GM23338 (cell line): ENCODE measurements around the gene RAB11A. TPM values are rescaled to one million over a fixed set of nuclear protein-coding genes. Genes with fewer than 3 reads are reported as not detected.

Experiments
- ATAC-seq: fragments of 200-7000 bp; cut with Tn5 transposase; 3 replicates; pipeline ENCODE4 v1.9.1; 2020
- DNase-seq: peaks from one replicate; pipeline ENCODE4 v3.0.0-alpha.2; 2015; ENCODE audit warnings: low spot score
- H2AFZ ChIP-seq: fragments of 200-600 bp; sonication (generic); 2 replicates; pipeline ENCODE4 v1.8.0; 2016; ENCODE audit warnings: antibody characterized with exemption, mild to moderate bottlenecking, moderate library complexity
- H3F3A ChIP-seq: fragments of 200-600 bp; sonication (generic); replicated peaks from 2 replicates; pipeline ENCODE4 v1.8.0; 2017; ENCODE audit warnings: antibody characterized with exemption, mixed run types, low read depth
- H3K27ac ChIP-seq: fragments of 200-600 bp; sonication (generic); 2 replicates; pipeline ENCODE4 v1.6.1; 2016; ENCODE audit warnings: low read depth
- H3K27me3 ChIP-seq: fragments of 200-600 bp; sonication (generic); 2 replicates; pipeline ENCODE4 v1.8.0; 2016; ENCODE audit warnings: mild to moderate bottlenecking, mixed run types, moderate library complexity; ENCODE audit not compliant: insufficient read depth
- H3K36me3 ChIP-seq: fragments of 200-600 bp; sonication (generic); 2 replicates; pipeline ENCODE4 v1.8.0; 2016; ENCODE audit warnings: mild to moderate bottlenecking; ENCODE audit not compliant: insufficient read depth
- H3K4me1 ChIP-seq: fragments of 200-600 bp; sonication (generic); 2 replicates; pipeline ENCODE4 v1.8.0; 2016; ENCODE audit warnings: mild to moderate bottlenecking, moderate library complexity; ENCODE audit not compliant: insufficient read depth
- H3K4me2 ChIP-seq: fragments of 200-600 bp; sonication (generic); 2 replicates; pipeline ENCODE4 v1.7.1; 2017; ENCODE audit warnings: mixed run types
- H3K4me3 ChIP-seq: fragments of 200-600 bp; sonication (generic); 2 replicates; pipeline ENCODE4 v1.6.1; 2016; ENCODE audit warnings: mixed run types
- H3K79me2 ChIP-seq: fragments of 200-600 bp; sonication (generic); replicated peaks from 2 replicates; pipeline ENCODE4 v1.8.0; 2017; ENCODE audit warnings: mild to moderate bottlenecking; ENCODE audit not compliant: insufficient read depth
- H3K9me2 ChIP-seq: fragments of 200-600 bp; sonication (generic); 2 replicates; pipeline ENCODE4 v1.8.0; 2017; ENCODE audit not compliant: insufficient read depth
- H4K20me1 ChIP-seq: fragments of 200-600 bp; sonication (generic); replicated peaks from 2 replicates; pipeline ENCODE4 v1.8.0; 2017; ENCODE audit warnings: mild to moderate bottlenecking; ENCODE audit not compliant: insufficient read depth
- H3K27ac Mint-ChIP-seq: 2 replicates; pipeline ENCODE4 v1.8.0; 2020; ENCODE audit warnings: inconsistent platforms, mild to moderate bottlenecking, moderate library complexity, mixed read lengths
- H3K27me3 Mint-ChIP-seq: 3 replicates; pipeline ENCODE4 v1.8.0; 2022; ENCODE audit warnings: low read depth, mild to moderate bottlenecking, moderate library complexity, mixed read lengths, inconsistent platforms; ENCODE audit not compliant: insufficient read depth, poor library complexity
- H3K36me3 Mint-ChIP-seq: 3 replicates; pipeline ENCODE4 v1.8.0; 2021; ENCODE audit warnings: low read depth, mild to moderate bottlenecking, inconsistent platforms, moderate library complexity, mixed read lengths
- H3K4me1 Mint-ChIP-seq: 3 replicates; pipeline ENCODE4 v1.8.0; 2020; ENCODE audit warnings: mild to moderate bottlenecking, inconsistent platforms, mixed read lengths
- H3K4me3 Mint-ChIP-seq: 3 replicates; pipeline ENCODE4 v1.8.0; 2021; ENCODE audit warnings: moderate library complexity, mild to moderate bottlenecking, inconsistent platforms, mixed read lengths
- H3K9me3 Mint-ChIP-seq: 3 replicates; pipeline ENCODE4 v1.8.0; 2020; ENCODE audit warnings: moderate library complexity, mild to moderate bottlenecking, inconsistent platforms, mixed read lengths
- CREB1 ChIP-seq: fragments of 250-450 bp; sonication (Bioruptor Pico); IDR thresholded peaks from 2 replicates; pipeline ENCODE4 v1.5.0; 2020; ENCODE audit warnings: low read depth, mild to moderate bottlenecking, moderate library complexity
- CTCF ChIP-seq, 2 experiments: fragments of 200-600 bp in 1 of 2; sonication (generic) in 1 of 2; conservative IDR thresholded peaks; 2 replicates each; pipeline versions ENCODE4 v1.5.1 to v1.6.1; 2016 to 2017; ENCODE audit warnings: antibody characterized with exemption in 2 of 2, low read depth in 2 of 2, mild to moderate bottlenecking in 2 of 2, moderate library complexity in 1 of 2
- ETS1 ChIP-seq: IDR thresholded peaks from 2 replicates; pipeline ENCODE4 v1.6.1; 2016; ENCODE audit warnings: antibody characterized with exemption
- EZH2phosphoT487 ChIP-seq: fragments of 200-600 bp; sonication (generic); IDR thresholded peaks from one replicate; pipeline ENCODE4 v1.8.1; 2018; ENCODE audit warnings: antibody characterized with exemption; ENCODE audit not compliant: unreplicated experiment
- NANOG ChIP-seq: IDR thresholded peaks from 2 replicates; pipeline ENCODE4 v1.6.1; 2016; ENCODE audit warnings: antibody characterized with exemption, borderline replicate concordance
- REST ChIP-seq: IDR thresholded peaks from one replicate; pipeline ENCODE4 v1.6.1; 2018; ENCODE audit warnings: antibody characterized with exemption; ENCODE audit not compliant: unreplicated experiment
- STAT1 ChIP-seq: IDR thresholded peaks from one replicate; pipeline ENCODE4 v1.6.1; 2016; ENCODE audit warnings: antibody characterized with exemption; ENCODE audit not compliant: unreplicated experiment
- polyA plus RNA-seq: library from polyadenylated mRNA; unstranded; fragments of >200 nt; fragmentation: Nextera tagmentation; extraction: Ambion mirVana; gene quantifications from 2 replicates; pipeline ENCODE4 v1.2.1, GENCODE V29; 2016
- total RNA-seq: library from RNA; depleted of rRNA; stranded (reverse); fragments of >200 nt; shearing (Covaris generic); gene quantifications from 2 replicates; pipeline ENCODE4 v1.2.3, GENCODE V29; 2014

RAB11A gene
- total and polyA plus RNA-seq, 2 experiments from 2014 or later: 251 to 369 TPM

- H3K4me3 Mint-ChIP-seq: no peak overlapping the region
- H3K36me3 ChIP-seq: no peaks in the 10 kb centered on the region
- peaks cover 2% of the 10 kb centered on the region; the same call in 1 of the 3 replicates for H3K9me3 Mint-ChIP-seq
- H3K27me3 Mint-ChIP-seq: peaks cover 7% of the 10 kb centered on the region
- H3K27ac Mint-ChIP-seq: peak overlapping the region; percentile 14; the same call in 1 of the 2 replicates
- H2AFZ ChIP-seq: peak overlapping the region; percentile 73
- H3K4me2 ChIP-seq: peak overlapping the region; percentile 11; the same call in 1 of the 2 replicates
- peaks cover 18% of the 10 kb centered on the region for H3K4me1 ChIP-seq
- no peaks in the 10 kb centered on the region for H3K27me3 ChIP-seq
- peak; percentile 63 for DNase-seq
- no peaks in the 10 kb centered on the region for H3K79me2 ChIP-seq
- H3K4me3 ChIP-seq: no peak overlapping the region
- no peaks in the 10 kb centered on the region for H3K36me3 Mint-ChIP-seq
- H3K27ac ChIP-seq: no peak overlapping the region
- peaks cover 25% of the 10 kb centered on the region for H3K4me1 Mint-ChIP-seq
- no peaks in the 10 kb centered on the region for H4K20me1 ChIP-seq
- TF ChIP-seq REST (no peak), CTCF (conservative IDR thresholded peaks at IDR 0.05; ENCODE audit: low read depth in 2 of 2) (no peak), CREB1 (CRISPR knock-in tag) (no peak)
- H3K9me2 ChIP-seq: no peaks in the 10 kb centered on the region
- peak; percentile 32 for ATAC-seq
- H3F3A ChIP-seq: no peaks in the 10 kb centered on the region; the same call in 1 of the 2 replicates
These were observed 42.2 kb upstream of the RAB11A start for GRCh38 chr15:65827065-65827464.

- H3K27me3 Mint-ChIP-seq: peaks cover 10% of the 10 kb centered on the region
- no peak overlapping the region for H3K27ac ChIP-seq
- ATAC-seq (no peak), DNase-seq (no peak)
- peaks cover 2% of the 10 kb centered on the region; the same call in 1 of the 3 replicates for H3K9me3 Mint-ChIP-seq
- H3K36me3 Mint-ChIP-seq: no peaks in the 10 kb centered on the region
- H3K4me3 ChIP-seq: no peak overlapping the region
- no peak overlapping the region for H3K4me2 ChIP-seq
- H4K20me1 ChIP-seq: no peaks in the 10 kb centered on the region
- no peaks in the 10 kb centered on the region for H3K79me2 ChIP-seq
- no peaks in the 10 kb centered on the region; the same call in 1 of the 2 replicates for H3F3A ChIP-seq
- H2AFZ ChIP-seq: no peak overlapping the region
- no peaks in the 10 kb centered on the region for H3K9me2 ChIP-seq
- no peaks in the 10 kb centered on the region for H3K36me3 ChIP-seq
- no peaks in the 10 kb centered on the region for H3K27me3 ChIP-seq
- H3K4me3 Mint-ChIP-seq: no peak overlapping the region
- no peak overlapping the region for H3K27ac Mint-ChIP-seq
- H3K4me1 Mint-ChIP-seq: peaks cover 40% of the 10 kb centered on the region
- H3K4me1 ChIP-seq: peaks cover 23% of the 10 kb centered on the region
- TF ChIP-seq STAT1 (no peak), REST (no peak), ETS1 (no peak), CREB1 (CRISPR knock-in tag) (no peak), EZH2phosphoT487 (no peak), NANOG (no peak), CTCF (conservative IDR thresholded peaks at IDR 0.05; ENCODE audit: low read depth in 2 of 2) (no peak)
These were observed 40.7 kb upstream of the RAB11A start for GRCh38 chr15:65828585-65828984.
